Measurements from ENCODE around the gene GSDME. TPM values are rescaled to one million over a fixed set of nuclear protein-coding genes. Genes with fewer than 3 reads are reported as not detected.

The GSDME gene
- polyA plus RNA-seq, 1 of the 3 experiments (the other 2 are of a cell fraction): 109 TPM

DNA sequence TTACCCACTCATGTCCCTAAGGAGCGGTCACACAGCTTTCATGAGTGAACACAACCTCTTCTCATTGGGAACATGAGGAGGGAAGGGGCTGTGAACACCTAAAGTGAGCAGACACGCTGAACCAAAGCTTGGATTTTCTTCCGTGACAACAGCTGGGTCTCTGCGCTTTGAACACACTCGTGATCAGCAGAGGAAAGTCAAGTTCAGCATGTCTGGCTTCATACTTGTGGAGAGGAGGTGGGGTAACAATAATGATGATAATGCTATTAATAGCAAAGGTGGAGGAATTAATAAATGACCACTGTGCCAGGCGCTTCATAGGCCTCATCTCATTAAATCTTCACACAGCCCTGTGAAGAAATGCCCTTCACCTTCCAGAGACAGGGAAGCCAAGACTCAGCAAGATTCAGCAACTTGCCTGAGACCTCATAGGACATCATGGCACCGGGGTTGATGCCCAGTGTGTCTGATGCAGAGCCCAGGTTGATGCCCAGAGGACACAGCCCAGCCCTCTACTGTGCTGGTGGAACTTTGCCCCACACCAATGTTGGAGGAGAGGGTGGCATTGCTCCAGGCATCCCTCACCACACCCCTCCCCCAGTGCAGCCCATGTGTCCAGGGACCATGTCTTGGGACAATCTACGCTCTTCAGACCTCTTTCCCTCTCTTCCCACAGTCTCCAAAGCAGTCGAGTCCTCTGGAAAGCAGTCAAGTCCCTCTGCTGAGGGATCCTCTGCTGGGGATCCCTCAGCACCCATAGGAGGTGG, 40.6 kb downstream of the GSDME start:
- H3K9me3 ChIP-seq: no peaks in the 10 kb centered on the region
- no peaks in the 10 kb centered on the region for H4K20me1 ChIP-seq (ENCODE audit: insufficient read depth)
- WGBS (ENCODE audit: low lambda C conversion rate): 96% methylated on average over 9 of the region's 9 CpGs
- H3F3A ChIP-seq (replicated peaks; ENCODE audit: insufficient read depth): no peaks in the 10 kb centered on the region
- no peak overlapping the region for H2AFZ ChIP-seq (ENCODE audit: low read depth)
- no peak overlapping the region for H3K9ac ChIP-seq
- ChIA-PET POLR2A (no interaction called here), CTCF (interaction anchor here (0.7 to 2.5 kb wide), 13 partner anchors 9 to 392 kb away, joined by 3 to 14 read pairs (median 4); no protein-coding TSS in a partner anchor)
- peaks cover 26 to 52% of the 10 kb centered on the region in 2 experiments for H3K36me3 ChIP-seq (replicated peaks in 1 of 2; ENCODE audit: control insufficient read depth in 1 of 2, insufficient read depth in 2 of 2, low read length in 1 of 2)
- DNase-seq: no peak
- no peak overlapping the region for H3K4me2 ChIP-seq
- TF ChIP-seq GATA2 (CRISPR knock-in tag; IDR thresholded peaks at IDR 0.05) (no peak), RXRA (IDR thresholded peaks at IDR 0.05; ENCODE audit: borderline replicate concordance, low read depth) (no peak), NRF1 (IDR thresholded peaks at IDR 0.05; ENCODE audit: low read depth, low read length) (no peak), YY1 (IDR thresholded peaks at IDR 0.05; ENCODE audit: low read depth) (no peak), FOSL2 (IDR thresholded peaks at IDR 0.05; ENCODE audit: borderline replicate concordance, low read depth) (no peak)
- TF ChIP-seq, protein P1, sequence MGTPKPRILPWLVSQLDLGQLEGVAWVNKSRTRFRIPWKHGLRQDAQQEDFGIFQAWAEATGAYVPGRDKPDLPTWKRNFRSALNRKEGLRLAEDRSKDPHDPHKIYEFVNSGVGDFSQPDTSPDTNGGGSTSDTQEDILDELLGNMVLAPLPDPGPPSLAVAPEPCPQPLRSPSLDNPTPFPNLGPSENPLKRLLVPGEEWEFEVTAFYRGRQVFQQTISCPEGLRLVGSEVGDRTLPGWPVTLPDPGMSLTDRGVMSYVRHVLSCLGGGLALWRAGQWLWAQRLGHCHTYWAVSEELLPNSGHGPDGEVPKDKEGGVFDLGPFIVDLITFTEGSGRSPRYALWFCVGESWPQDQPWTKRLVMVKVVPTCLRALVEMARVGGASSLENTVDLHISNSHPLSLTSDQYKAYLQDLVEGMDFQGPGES (IDR thresholded peaks at IDR 0.05; ENCODE audit: low read depth, low read length): no peak
- TF ChIP-seq, protein P2, sequence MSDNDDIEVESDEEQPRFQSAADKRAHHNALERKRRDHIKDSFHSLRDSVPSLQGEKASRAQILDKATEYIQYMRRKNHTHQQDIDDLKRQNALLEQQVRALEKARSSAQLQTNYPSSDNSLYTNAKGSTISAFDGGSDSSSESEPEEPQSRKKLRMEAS (IDR thresholded peaks at IDR 0.05; ENCODE audit: low read depth): no peak
- TF ChIP-seq, protein P3, sequence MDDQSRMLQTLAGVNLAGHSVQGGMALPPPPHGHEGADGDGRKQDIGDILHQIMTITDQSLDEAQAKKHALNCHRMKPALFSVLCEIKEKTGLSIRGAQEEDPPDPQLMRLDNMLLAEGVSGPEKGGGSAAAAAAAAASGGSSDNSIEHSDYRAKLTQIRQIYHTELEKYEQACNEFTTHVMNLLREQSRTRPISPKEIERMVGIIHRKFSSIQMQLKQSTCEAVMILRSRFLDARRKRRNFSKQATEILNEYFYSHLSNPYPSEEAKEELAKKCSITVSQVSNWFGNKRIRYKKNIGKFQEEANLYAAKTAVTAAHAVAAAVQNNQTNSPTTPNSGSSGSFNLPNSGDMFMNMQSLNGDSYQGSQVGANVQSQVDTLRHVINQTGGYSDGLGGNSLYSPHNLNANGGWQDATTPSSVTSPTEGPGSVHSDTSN (IDR thresholded peaks at IDR 0.05): no peak
- TF ChIP-seq, protein P4, sequence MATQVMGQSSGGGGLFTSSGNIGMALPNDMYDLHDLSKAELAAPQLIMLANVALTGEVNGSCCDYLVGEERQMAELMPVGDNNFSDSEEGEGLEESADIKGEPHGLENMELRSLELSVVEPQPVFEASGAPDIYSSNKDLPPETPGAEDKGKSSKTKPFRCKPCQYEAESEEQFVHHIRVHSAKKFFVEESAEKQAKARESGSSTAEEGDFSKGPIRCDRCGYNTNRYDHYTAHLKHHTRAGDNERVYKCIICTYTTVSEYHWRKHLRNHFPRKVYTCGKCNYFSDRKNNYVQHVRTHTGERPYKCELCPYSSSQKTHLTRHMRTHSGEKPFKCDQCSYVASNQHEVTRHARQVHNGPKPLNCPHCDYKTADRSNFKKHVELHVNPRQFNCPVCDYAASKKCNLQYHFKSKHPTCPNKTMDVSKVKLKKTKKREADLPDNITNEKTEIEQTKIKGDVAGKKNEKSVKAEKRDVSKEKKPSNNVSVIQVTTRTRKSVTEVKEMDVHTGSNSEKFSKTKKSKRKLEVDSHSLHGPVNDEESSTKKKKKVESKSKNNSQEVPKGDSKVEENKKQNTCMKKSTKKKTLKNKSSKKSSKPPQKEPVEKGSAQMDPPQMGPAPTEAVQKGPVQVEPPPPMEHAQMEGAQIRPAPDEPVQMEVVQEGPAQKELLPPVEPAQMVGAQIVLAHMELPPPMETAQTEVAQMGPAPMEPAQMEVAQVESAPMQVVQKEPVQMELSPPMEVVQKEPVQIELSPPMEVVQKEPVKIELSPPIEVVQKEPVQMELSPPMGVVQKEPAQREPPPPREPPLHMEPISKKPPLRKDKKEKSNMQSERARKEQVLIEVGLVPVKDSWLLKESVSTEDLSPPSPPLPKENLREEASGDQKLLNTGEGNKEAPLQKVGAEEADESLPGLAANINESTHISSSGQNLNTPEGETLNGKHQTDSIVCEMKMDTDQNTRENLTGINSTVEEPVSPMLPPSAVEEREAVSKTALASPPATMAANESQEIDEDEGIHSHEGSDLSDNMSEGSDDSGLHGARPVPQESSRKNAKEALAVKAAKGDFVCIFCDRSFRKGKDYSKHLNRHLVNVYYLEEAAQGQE (IDR thresholded peaks at IDR 0.05; ENCODE audit: low read depth, low read length): no peak
- no peaks in the 10 kb centered on the region for H3K79me2 ChIP-seq (ENCODE audit: insufficient read depth)
- no peaks in the 10 kb centered on the region for H3K9me2 ChIP-seq
- H3K4me3 ChIP-seq (ENCODE audit: low read depth in 2 of 2, low read length in 1 of 2): no peak overlapping the region
- H3K4me1 ChIP-seq (ENCODE audit: control insufficient read depth in 1 of 2, insufficient read depth in 2 of 2, low read depth in 1 of 2, low read length in 1 of 2): no peaks in the 10 kb centered on the region; a peak in 1 of 4 replicates
- H3K27me3 ChIP-seq (ENCODE audit: insufficient read depth): no peaks in the 10 kb centered on the region
- H3K27ac ChIP-seq (ENCODE audit: low read depth in 2 of 2, low read length in 1 of 2): peak overlapping the region in 1 of 2 experiments; percentile 17; a peak in 1 of 4 replicates
